ENCODE measurements around the gene ABCD2. TPM values are rescaled to one million over a fixed set of nuclear protein-coding genes. Genes with fewer than 3 reads are reported as not detected.

ABCD2 gene
- total RNA-seq, 1 experiment from 2014 or later, result not detected

- intact Hi-C loops (cut with micrococcal nuclease), result no loop called here
- H3K36me3 ChIP-seq (ENCODE audit: control insufficient read depth in 1 of 2, insufficient read depth in 2 of 2, low read length in 2 of 2), result no peaks in the 10 kb centered on the region
- no peak overlapping the region for H3K27ac ChIP-seq (ENCODE audit: low read depth, low read length)
- ChIA-PET RAD21 (ENCODE audit: low non-redundant PET in 1 of 2, low total read pairs in 2 of 2, uncharacterized antibody in 2 of 2, unreplicated experiment in 2 of 2) (no interaction called here), POLR2A (no interaction called here), CTCF (no interaction called here)
- H3K9ac ChIP-seq (ENCODE audit: low read length), result no peak overlapping the region
- H3K27me3 ChIP-seq (ENCODE audit: insufficient read depth, low read length), result no peaks in the 10 kb centered on the region
- DNase-seq (ENCODE audit: low read depth, low spot score) (peak; percentile 8), ATAC-seq (peak; percentile 44; the same call in 1 of the 2 replicates)
- no peaks in the 10 kb centered on the region for H4K20me1 ChIP-seq (ENCODE audit: insufficient read depth)
- H3K4me1 ChIP-seq (ENCODE audit: control insufficient read depth in 1 of 2, insufficient read depth in 2 of 2, low read length in 2 of 2), result peaks cover 5 to 8% of the 10 kb centered on the region in 2 experiments; a peak in 3 of 4 replicates
- peak overlapping the region; percentile 40 for H3K4me2 ChIP-seq (ENCODE audit: low read length)
- H3K9me2 ChIP-seq (ENCODE audit: insufficient read depth), result no peaks in the 10 kb centered on the region
- no peaks in the 10 kb centered on the region for H3K9me3 ChIP-seq (ENCODE audit: control insufficient read depth in 1 of 2, insufficient read depth in 1 of 2, low read depth in 1 of 2, low read length in 2 of 2)
- no peaks in the 10 kb centered on the region for H3K79me2 ChIP-seq (ENCODE audit: insufficient read depth, low read length)
- TF ChIP-seq EZH2phosphoT487 (IDR thresholded peaks at IDR 0.05; ENCODE audit: borderline replicate concordance) (no peak), YY1 (IDR thresholded peaks at IDR 0.05; ENCODE audit: extremely low read depth, insufficient replicate concordance, low read depth, low read length) (no peak), POLR2AphosphoS5 (IDR thresholded peaks at IDR 0.05; ENCODE audit: low read depth, low read length) (no peak), SIN3A (IDR thresholded peaks at IDR 0.05; ENCODE audit: low read depth) (no peak), CBX3 (IDR thresholded peaks at IDR 0.05; ENCODE audit: low read depth) (no peak), SP1 (IDR thresholded peaks at IDR 0.05; ENCODE audit: low read depth) (no peak), CEBPB (IDR thresholded peaks at IDR 0.05; ENCODE audit: low read depth) (peak; percentile 35; the same call in 1 of the 2 replicates), MAX (IDR thresholded peaks at IDR 0.05) (no peak), EZH2 (IDR thresholded peaks at IDR 0.05) (no peak), POLR2A (IDR thresholded peaks at IDR 0.05; ENCODE audit: borderline replicate concordance, extremely low read depth, insufficient read depth, insufficient read length) (no peak), ZFX (IDR thresholded peaks at IDR 0.05) (no peak), FOSL1 (IDR thresholded peaks at IDR 0.05; ENCODE audit: low read depth) (peak; percentile 46; the same call in 1 of the 2 replicates), JUND (IDR thresholded peaks at IDR 0.05) (peak; percentile 42)
- TF ChIP-seq, protein P1, sequence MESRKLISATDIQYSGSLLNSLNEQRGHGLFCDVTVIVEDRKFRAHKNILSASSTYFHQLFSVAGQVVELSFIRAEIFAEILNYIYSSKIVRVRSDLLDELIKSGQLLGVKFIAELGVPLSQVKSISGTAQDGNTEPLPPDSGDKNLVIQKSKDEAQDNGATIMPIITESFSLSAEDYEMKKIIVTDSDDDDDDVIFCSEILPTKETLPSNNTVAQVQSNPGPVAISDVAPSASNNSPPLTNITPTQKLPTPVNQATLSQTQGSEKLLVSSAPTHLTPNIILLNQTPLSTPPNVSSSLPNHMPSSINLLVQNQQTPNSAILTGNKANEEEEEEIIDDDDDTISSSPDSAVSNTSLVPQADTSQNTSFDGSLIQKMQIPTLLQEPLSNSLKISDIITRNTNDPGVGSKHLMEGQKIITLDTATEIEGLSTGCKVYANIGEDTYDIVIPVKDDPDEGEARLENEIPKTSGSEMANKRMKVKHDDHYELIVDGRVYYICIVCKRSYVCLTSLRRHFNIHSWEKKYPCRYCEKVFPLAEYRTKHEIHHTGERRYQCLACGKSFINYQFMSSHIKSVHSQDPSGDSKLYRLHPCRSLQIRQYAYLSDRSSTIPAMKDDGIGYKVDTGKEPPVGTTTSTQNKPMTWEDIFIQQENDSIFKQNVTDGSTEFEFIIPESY (IDR thresholded peaks at IDR 0.05; ENCODE audit: extremely low read depth, insufficient replicate concordance, low read length), result no peak
- TF ChIP-seq, protein P2, sequence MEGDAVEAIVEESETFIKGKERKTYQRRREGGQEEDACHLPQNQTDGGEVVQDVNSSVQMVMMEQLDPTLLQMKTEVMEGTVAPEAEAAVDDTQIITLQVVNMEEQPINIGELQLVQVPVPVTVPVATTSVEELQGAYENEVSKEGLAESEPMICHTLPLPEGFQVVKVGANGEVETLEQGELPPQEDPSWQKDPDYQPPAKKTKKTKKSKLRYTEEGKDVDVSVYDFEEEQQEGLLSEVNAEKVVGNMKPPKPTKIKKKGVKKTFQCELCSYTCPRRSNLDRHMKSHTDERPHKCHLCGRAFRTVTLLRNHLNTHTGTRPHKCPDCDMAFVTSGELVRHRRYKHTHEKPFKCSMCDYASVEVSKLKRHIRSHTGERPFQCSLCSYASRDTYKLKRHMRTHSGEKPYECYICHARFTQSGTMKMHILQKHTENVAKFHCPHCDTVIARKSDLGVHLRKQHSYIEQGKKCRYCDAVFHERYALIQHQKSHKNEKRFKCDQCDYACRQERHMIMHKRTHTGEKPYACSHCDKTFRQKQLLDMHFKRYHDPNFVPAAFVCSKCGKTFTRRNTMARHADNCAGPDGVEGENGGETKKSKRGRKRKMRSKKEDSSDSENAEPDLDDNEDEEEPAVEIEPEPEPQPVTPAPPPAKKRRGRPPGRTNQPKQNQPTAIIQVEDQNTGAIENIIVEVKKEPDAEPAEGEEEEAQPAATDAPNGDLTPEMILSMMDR (IDR thresholded peaks at IDR 0.05 in 2 of 3, conservative IDR thresholded peaks at IDR 0.05 in 1 of 3; ENCODE audit: borderline replicate concordance in 1 of 3, insufficient read depth in 1 of 3, low read depth in 2 of 3, low read length in 2 of 3), result no peak
- no peak overlapping the region for H3K4me3 ChIP-seq (replicated peaks in 1 of 2; ENCODE audit: low read depth in 1 of 2, low read length in 2 of 2)
- no TSS peak for BruUV-seq (replicated peaks)
- peak overlapping the region; percentile 86 for H2AFZ ChIP-seq (ENCODE audit: low read depth, low read length, poor library complexity, severe bottlenecking)
Observed at GRCh38 chr12:39581592-39581991, 38.0 kb downstream of the ABCD2 start.
